Stomach (tissue), 9 donors: ENCODE measurements around the gene ANTXR2. TPM values are rescaled to one million over a fixed set of nuclear protein-coding genes. Genes with fewer than 3 reads are reported as not detected.

ENCODE experiments used
- DNase-seq, 2 donors: peaks; one replicate each; pipeline versions ENCODE4 v3.0.0 to v3.0.0-alpha.2; 2013 to 2019
- H3K27ac ChIP-seq, 5 donors: fragments of 200-600 bp in 4 of 5; sonication (generic) in 4 of 5; one replicate each; pipeline ENCODE4 v1.5.1; 2013 to 2019; ENCODE audit warnings: mild to moderate bottlenecking in 1 of 5, moderate library complexity in 1 of 5
- H3K27me3 ChIP-seq, 3 donors: fragments of 200-600 bp; sonication (generic); one replicate each; pipeline ENCODE4 v1.5.1; 2017 to 2019; ENCODE audit warnings: mixed run types in 1 of 3
- H3K36me3 ChIP-seq, 4 donors: fragments of 200-600 bp; sonication (generic); 1 replicate in 3 of 4; 2 replicates in 1 of 4; pipeline ENCODE4 v1.5.1; 2016 to 2019
- H3K4me1 ChIP-seq, 4 donors: fragments of 200-600 bp; sonication (generic); one replicate each; pipeline ENCODE4 v1.5.1; 2016 to 2019
- H3K4me3 ChIP-seq, 4 donors: fragments of 200-600 bp; sonication (generic) in 3 of 4; one replicate each; pipeline ENCODE4 v1.5.1; 2016 to 2019; ENCODE audit warnings: mild to moderate bottlenecking in 1 of 4
- H3K9me3 ChIP-seq, 4 donors: fragments of 200-600 bp; sonication (generic); one replicate each; pipeline ENCODE4 v1.5.1; 2016 to 2019
- EP300 ChIP-seq: sonication (generic); formaldehyde crosslinking; IDR thresholded peaks from one replicate; pipeline ENCODE4 v1.6.1; 2017; ENCODE audit warnings: antibody characterized with exemption
- POLR2A ChIP-seq, 4 donors: fragments of 450-650 bp; IDR thresholded peaks; one replicate each; pipeline ENCODE4 v1.6.1; 2016; ENCODE audit warnings: antibody characterized with exemption in 4 of 4, control low read depth in 2 of 4, mild to moderate bottlenecking in 1 of 4, moderate library complexity in 1 of 4
- POLR2AphosphoS5 ChIP-seq, 3 donors: sonication (generic); formaldehyde crosslinking; IDR thresholded peaks; one replicate each; pipeline ENCODE4 v1.6.1; 2016; ENCODE audit warnings: antibody characterized with exemption in 3 of 3
- WGBS, 5 donors: extraction: QIAGEN DNeasy Blood & Tissue Kit in 3 of 5; methylation state at CpG; one replicate each; pipeline versions ENCODE4 v1.1.5 to v1.1.7; 2013 to 2018; 5-methylcytosine and 5-hydroxymethylcytosine counted together
- intact Hi-C: fragments of 100-400 bp; cut with DNase I; formaldehyde crosslinking; loops from one replicate; pipeline ENCODE4 v1.15.1; 2023; ENCODE audit warnings: low total_unique reads
- polyA plus RNA-seq, 3 donors: library from polyadenylated mRNA; stranded (reverse); fragments of 200-250 nt; gene quantifications; one replicate each; pipeline ENCODE4 v1.2.3, GENCODE V29; 2013
- total RNA-seq, 5 donors: library from RNA; depleted of rRNA; stranded (reverse); fragments of >200 nt; gene quantifications; one replicate each; pipeline versions ENCODE4 v1.1.0 to v1.2.3, GENCODE V29; 2014 to 2016
- TF ChIP-seq, protein P1 (sequence below), 7 experiments: fragments of 450-650 bp in 4 of 7; fragments of 200-600 bp in 3 of 7; sonication (generic) in 3 of 7; IDR thresholded peaks; one replicate each; pipeline ENCODE4 v1.5.1; 2016 to 2019; ENCODE audit warnings: antibody characterized with exemption in 7 of 7, control low read depth in 2 of 7, mild to moderate bottlenecking in 1 of 7
- donor health status: healthy with polysubstance abuse.
- donor health status: Bipolar disorder and iron deficiency.
- donor health status: healthy.

ANTXR2 gene
- total and polyA plus RNA-seq, 8 donors: 8.3 to 116 (median 36.1) TPM

DNA sequence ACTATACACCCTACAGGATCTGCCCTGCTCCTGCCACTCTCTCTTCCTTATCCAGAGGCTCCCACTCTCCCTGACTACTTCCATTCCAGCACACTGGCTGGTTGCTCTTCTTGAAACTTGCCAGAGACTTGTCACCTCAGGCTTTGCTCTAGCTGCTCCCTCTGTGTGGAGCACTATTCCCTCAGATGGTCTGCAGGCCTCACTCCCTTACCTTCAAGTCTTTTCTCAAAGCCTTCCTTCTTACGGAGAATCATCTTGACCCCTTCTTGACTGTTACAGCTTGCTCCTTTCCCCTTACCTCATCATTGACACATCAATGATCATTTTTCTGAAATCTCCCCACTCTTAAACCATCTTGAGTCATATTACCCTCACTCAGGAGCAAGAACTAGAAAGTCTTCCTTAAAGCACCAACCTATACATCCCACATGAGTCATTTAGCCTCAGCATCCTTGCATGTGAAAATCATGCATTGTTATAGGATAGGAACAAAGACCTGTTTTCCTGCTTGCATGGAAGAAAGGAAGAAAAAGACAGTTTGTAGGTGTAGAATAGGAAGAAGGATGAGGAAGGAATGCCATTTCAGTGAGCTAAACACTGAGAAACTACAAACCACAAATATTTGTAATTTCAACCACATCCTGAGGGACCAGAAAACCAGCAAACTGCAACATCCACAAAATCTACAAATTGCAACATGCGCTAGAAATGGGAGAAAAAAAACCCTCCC lies 55.7 kb downstream of the ANTXR2 start:
- no peaks in the 10 kb centered on the region for H3K9me3 ChIP-seq
- H3K27ac ChIP-seq: peak overlapping the region in 3 of 5 donors; percentile 45 to 55 (median 46)
- no peaks in the 10 kb centered on the region for H3K27me3 ChIP-seq
- 60 to 83% (median 77%) methylated on average over 2 of the region's 2 CpGs for WGBS, 5 donors
- intact Hi-C loops: no loop called here
- peaks cover 0 to 37% (median 14%) of the 10 kb centered on the region in 4 donors for H3K4me1 ChIP-seq
- TF ChIP-seq POLR2AphosphoS5 (IDR thresholded peaks at IDR 0.05) (no peak), POLR2A (IDR thresholded peaks at IDR 0.05) (no peak), EP300 (no peak)
- TF ChIP-seq, protein P1, sequence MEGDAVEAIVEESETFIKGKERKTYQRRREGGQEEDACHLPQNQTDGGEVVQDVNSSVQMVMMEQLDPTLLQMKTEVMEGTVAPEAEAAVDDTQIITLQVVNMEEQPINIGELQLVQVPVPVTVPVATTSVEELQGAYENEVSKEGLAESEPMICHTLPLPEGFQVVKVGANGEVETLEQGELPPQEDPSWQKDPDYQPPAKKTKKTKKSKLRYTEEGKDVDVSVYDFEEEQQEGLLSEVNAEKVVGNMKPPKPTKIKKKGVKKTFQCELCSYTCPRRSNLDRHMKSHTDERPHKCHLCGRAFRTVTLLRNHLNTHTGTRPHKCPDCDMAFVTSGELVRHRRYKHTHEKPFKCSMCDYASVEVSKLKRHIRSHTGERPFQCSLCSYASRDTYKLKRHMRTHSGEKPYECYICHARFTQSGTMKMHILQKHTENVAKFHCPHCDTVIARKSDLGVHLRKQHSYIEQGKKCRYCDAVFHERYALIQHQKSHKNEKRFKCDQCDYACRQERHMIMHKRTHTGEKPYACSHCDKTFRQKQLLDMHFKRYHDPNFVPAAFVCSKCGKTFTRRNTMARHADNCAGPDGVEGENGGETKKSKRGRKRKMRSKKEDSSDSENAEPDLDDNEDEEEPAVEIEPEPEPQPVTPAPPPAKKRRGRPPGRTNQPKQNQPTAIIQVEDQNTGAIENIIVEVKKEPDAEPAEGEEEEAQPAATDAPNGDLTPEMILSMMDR (IDR thresholded peaks at IDR 0.05): no peak
- H3K4me3 ChIP-seq: no peak overlapping the region
- H3K36me3 ChIP-seq: peaks cover 0 to 48% (median 38%) of the 10 kb centered on the region in 4 donors
- DNase-seq: no peak

DNA sequence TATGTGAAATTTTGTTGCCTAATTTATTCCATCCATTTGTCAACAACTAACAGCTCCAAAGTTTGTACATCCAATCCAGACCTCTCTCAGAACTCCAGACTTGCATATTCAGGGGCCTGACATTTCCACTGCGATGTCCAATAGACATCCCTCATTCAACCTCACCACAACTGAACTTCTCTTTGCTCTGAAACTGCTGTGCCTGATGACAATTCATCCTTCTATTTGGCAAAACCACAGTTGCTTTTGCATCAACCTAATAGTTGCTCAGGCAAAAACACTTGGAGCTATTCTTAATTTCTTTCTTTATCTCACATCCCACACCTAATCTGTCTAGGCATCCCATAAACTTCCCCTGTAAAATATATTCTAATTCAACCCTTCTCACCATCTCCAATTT lies 56.5 kb downstream of the ANTXR2 start:
- no peak for DNase-seq
- H3K27me3 ChIP-seq: no peaks in the 10 kb centered on the region
- H3K4me1 ChIP-seq: peaks cover 0 to 45% (median 17%) of the 10 kb centered on the region in 4 donors
- TF ChIP-seq, protein P1 (IDR thresholded peaks at IDR 0.05): no peak
- no peak for TF ChIP-seq POLR2A (IDR thresholded peaks at IDR 0.05)
- no peak for TF ChIP-seq EP300
- no peak for TF ChIP-seq POLR2AphosphoS5 (IDR thresholded peaks at IDR 0.05)
- intact Hi-C loops: no loop called here
- no peaks in the 10 kb centered on the region for H3K9me3 ChIP-seq
- peaks cover 0 to 46% (median 35%) of the 10 kb centered on the region in 4 donors for H3K36me3 ChIP-seq
- WGBS, 5 donors: 87 to 100% (median 91%) methylated on average over 1 of the region's 1 CpG
- H3K27ac ChIP-seq: peak overlapping the region in 3 of 5 donors; percentile 45 to 55 (median 46)
- H3K4me3 ChIP-seq: no peak overlapping the region

DNA sequence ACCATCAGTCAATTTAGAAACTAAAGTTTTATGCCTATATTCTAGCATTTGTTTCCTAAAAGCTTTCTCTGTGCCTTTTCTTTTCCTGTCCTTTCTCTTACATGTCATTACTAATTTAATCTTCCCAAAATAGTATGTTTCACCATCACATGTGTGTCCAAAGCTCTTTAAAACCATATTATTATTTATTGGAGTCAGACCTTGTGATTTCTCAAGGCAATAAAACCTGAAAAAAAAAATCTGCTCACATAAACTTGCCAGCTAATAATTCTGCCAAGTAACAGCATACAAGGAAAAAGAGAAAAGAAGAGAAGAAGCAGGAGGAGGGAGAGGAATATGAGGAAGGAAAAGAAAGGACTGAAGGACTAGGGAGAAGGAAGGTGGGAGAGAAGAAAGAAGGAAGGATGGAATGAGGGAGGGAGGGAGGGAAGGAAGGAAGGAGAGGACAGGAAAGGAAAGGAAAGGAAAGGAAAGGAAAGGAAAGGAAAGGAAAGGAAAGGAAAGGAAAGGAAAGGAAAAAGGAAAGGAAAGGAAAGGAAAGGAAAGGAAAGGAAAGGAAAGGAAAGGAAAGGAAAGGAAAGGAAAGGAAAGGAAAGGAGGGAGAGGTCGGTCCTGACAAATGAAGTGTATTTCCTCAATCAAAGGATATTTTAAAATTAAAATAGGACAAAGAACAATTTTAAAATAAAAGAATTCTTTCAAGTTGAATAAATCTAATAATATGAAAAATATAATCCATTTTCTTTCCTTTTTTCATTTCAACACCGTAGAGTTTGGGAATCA lies 57.4 kb downstream of the ANTXR2 start:
- H3K27ac ChIP-seq: peak overlapping the region in 2 of 5 donors; percentile 45 to 55
- peaks cover 0 to 49% (median 17%) of the 10 kb centered on the region in 4 donors for H3K4me1 ChIP-seq
- no peak overlapping the region for H3K4me3 ChIP-seq
- peaks cover 0 to 45% (median 34%) of the 10 kb centered on the region in 4 donors for H3K36me3 ChIP-seq
- intact Hi-C loops: no loop called here
- H3K9me3 ChIP-seq: no peaks in the 10 kb centered on the region
- H3K27me3 ChIP-seq: no peaks in the 10 kb centered on the region
- TF ChIP-seq, protein P1 (IDR thresholded peaks at IDR 0.05): no peak
- TF ChIP-seq POLR2AphosphoS5 (IDR thresholded peaks at IDR 0.05): no peak
- no peak for TF ChIP-seq POLR2A (IDR thresholded peaks at IDR 0.05)
- no peak for TF ChIP-seq EP300
- 91 to 100% (median 94%) methylated on average over 2 of the region's 2 CpGs for WGBS, 5 donors
- DNase-seq: no peak

DNA sequence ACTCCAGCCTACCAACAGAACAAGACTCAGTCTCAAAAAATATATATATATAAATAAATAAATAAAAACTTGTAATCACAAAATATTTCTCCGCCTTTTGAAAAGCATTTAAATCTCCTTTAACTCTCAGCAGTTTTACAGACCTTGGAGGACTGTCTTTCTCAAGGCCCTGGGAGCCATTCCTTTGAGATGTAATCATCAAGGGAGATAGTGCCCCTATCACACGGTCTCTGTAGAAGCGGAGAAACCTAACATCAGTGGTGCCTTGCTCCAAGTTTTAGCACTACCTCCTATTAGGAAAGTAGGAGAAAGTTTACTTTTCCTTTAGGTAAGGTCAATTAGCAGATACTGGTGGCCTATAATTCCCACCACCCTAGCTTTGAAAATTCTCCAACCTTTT lies 58.5 kb downstream of the ANTXR2 start:
- Histone ChIP-seq H3K27ac (peak overlapping the region in 2 of 5 donors; percentile 45 to 55), H3K27me3 (no peaks in the 10 kb centered on the region), H3K36me3 (peaks cover 0 to 42% (median 28%) of the 10 kb centered on the region in 4 donors), H3K4me3 (no peak overlapping the region), H3K4me1 (peaks cover 0 to 49% (median 17%) of the 10 kb centered on the region in 4 donors), H3K9me3 (no peaks in the 10 kb centered on the region)
- 94 to 99% (median 94%) methylated on average over 3 of the region's 3 CpGs for WGBS, 5 donors
- no peak for DNase-seq
- intact Hi-C loops: no loop called here
- TF ChIP-seq POLR2AphosphoS5 (IDR thresholded peaks at IDR 0.05): no peak
- no peak for TF ChIP-seq EP300
- TF ChIP-seq POLR2A (IDR thresholded peaks at IDR 0.05): no peak
- TF ChIP-seq, protein P1 (IDR thresholded peaks at IDR 0.05): no peak
